SH-SY5Y (cell line): ENCODE data around the gene P4HB.

Source experiments
- GATA2 ChIP-seq: IDR thresholded peaks from 2 replicates; pipeline ENCODE4 v1.6.1; 2011; ENCODE audit warnings: mild to moderate bottlenecking, low read depth, low read length
- GATA3 ChIP-seq: IDR thresholded peaks from 2 replicates; pipeline ENCODE4 v1.6.1; 2011; ENCODE audit warnings: low read depth, mild to moderate bottlenecking, low read length, moderate library complexity

- no peak for TF ChIP-seq GATA2
- no peak for TF ChIP-seq GATA3
These were observed 18.5 kb downstream of the P4HB start for GRCh38 chr17:81841866-81842265.
